Embryonic facial prominence (tissue), 1 donor: ENCODE measurements around the gene CALB2.
"Not testable (repeated sequence)": the region's sequence is repeated elsewhere in the genome, so short reads cannot be mapped to it uniquely, and the experiment has no call there.

Experiments used
- DNase-seq: peaks from one replicate; pipeline ENCODE4 v3.0.0-alpha.2; 2016; ENCODE audit errors: extremely low spot score

Gene CALB2

DNA sequence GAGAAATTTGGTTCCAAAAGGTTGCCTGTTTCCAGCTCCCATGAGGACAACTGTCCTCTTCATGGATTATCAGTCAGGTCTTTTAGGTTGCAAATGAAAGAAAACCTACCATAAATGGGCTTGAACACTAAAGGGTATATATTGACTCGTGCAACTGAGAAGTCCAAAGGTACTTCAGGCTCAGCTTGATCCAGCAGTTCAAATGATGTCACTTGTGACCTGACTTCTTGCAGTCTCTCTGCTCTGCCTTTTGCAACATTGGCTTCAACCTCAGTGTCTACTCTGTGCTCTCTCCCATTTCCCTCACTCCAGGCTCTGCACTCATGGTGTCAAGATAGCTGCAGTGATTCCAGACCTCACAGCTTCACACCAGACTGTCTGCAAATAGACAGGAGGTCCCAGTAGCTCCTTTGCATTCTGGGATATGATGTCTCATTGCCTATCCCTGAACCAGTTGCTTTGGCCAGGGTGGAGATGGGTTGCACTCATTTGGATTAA lies 5.5 kb upstream of the CALB2 start:
- no peak for DNase-seq

DNA sequence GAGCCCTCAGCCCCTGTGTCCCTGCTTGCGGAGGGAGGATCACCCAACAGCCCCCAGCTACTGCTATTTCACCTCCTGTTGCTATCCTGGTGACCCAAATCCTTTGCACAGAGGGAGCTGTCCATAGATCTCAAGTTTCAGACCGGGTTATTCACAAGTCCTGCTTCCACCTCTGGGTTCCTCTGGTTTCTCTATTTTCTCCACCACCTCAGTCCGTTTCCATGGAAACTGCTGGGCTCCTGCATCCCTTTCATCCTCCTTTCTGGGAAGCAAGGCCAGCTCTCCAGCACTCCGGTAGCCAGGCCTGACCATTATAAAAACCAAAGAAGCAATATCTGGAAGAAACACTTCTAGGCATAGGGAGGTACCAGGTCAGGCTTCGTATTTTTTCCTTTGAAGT lies 4.8 kb upstream of the CALB2 start:
- no peak for DNase-seq

DNA sequence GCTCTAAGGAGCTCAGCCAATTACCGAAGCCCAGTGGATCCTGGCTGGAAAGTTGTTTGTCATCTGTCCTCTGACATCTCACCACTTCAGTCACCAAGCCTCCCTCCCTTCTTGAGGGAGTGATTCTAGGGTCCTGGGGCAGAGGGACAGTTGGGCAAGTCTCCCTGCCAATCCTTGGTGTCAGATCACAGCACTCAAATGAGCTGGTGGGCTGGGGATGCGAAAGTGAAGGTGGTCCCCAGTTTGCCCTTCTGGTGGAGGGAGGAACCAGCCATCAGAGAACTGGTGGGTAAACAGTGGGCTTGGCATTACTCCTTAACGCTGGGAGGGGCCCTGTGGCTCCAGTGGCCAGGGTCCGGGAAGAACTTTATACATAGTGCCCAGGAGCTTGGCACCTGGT lies 4.4 kb upstream of the CALB2 start:
- DNase-seq, result no peak

DNA sequence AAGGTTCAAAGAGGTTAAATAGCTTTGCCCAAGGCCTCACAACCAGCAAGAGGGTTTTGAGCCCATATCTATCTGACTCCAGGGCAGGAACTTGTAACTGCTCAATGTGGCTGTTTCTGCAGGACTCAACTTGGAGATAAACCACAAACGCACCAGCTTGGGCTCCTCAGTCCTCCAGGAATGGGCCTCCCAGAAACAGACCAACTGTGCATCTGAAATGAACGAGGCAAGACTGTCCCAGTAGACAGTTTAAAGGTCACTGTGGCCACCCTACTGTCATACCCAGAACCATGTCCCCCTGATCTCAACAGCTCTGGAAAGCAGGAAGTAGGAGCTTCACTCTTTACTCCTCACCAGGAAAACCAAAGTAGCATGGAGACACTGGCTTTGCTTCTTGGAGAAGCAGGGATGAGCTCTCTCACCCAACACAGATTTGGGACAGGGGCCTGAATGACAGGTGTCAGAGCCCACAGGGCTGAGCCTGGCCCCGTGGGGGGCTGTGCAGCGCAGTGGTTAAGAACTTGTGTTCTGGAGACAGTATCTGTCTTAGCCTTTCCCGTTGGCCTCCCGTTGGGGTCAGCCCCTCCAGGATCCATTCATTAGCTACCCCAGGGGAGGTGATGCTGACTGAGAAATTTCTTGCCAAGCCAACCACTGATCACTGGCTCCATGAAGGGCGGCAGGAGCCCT lies 2.3 kb upstream of the CALB2 start:
- DNase-seq, result no peak

DNA sequence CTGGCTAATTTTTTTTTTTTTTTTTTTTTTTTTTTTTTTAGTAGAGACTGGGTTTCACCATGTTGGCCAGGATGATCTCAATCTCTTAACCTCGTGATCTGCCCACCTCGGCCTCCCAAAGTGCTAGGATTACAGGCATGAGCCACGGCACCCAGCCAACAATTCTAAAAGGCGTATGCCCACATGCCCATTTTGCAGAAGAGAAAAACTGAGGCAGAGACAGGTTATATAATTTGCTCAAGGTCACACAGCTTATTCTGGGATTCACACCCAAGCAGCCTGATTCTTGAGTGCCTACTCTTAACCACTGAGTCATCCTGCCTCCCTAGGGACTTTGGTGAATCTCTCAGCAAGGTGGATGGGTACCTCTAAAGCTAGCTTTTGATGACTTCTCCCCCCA lies 1.6 kb upstream of the CALB2 start:
- DNase-seq, result not testable (repeated sequence)

DNA sequence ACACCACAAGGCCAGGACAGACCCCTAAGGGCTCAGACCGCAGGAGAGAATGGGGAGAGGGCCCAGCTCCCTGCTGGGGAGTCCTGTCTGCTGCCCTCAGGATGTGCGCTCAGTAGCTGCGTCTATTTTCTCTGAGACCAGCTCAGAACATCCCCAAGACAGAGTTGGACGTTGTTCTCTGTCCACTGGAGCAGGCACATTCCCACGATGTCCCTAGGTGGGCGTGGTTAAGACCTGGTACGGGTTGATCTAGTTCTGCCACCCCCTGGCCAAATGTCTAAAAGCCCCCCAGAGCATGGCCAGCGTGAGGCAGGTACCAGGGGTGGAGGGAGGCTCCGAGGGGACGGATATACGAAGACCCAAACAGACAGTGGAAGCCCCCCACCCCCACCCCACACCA lies 842 bp upstream of the CALB2 start:
- no peak for DNase-seq

DNA sequence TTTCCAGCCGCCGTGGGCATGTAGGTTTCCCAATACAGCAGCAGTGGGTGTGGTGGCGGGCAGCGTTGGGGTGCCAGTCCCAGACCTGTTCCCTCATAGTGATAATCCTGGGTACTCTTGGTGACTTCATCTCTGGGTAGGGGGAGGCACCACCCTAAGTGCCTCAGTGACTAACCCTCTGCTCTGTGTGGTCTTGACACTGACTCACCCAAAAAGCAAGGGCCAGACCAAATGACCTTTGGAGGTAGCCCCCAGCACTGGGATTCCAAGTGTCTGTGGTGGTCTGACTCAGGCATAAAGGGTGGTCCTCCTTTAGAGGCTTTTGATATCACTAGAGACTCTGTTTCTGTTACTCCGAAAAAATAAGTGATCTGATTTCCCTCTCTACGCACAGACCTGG lies 908 bp downstream of the CALB2 start:
- DNase-seq, result no peak

DNA sequence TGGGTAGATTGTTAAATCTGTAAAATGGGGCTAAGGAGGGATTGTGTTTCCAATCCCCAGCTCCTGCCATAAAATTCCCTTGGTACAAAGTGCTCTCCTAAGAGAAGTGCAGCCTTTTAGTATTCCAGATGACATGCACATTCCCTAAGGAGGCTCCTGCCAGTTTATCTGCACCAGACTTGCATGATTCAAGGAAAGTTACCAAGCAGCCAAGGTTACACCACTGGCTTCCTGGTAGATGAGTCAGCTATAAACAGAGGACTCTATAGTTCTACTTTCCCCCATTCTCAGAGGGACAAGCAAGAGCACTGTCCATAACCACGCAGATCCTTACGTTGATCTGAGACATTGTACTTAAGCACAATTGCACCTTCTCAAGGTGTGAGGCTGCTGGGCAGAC lies 1.9 kb downstream of the CALB2 start:
- no peak for DNase-seq

DNA sequence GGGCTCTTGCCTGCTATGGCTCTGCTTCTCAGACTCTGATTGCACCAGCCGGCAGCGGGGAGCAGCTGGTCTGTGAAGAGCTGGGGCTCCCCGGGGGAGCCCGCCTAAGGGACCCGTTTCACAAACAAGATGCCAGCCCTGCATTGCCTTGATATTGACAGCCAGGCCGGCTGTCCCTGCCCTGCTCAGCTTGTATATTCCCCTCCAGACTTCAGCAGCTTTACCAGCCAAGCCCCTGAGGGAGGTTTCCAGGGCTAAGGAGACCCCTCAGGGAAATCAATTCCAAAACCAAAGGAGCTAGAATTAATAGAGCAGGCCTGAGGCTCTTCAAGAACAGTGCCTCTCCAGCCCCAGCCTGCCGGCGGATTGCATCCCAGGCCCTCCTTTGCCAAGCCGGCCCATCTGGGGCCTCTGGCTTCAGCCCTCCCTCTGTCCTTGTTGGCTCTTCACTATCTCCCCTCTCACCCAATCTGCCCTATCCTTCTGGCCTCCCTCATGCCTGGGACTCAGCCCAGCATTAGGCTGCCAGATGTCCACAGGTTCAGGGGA lies 5.7 kb downstream of the CALB2 start:
- DNase-seq, result no peak

DNA sequence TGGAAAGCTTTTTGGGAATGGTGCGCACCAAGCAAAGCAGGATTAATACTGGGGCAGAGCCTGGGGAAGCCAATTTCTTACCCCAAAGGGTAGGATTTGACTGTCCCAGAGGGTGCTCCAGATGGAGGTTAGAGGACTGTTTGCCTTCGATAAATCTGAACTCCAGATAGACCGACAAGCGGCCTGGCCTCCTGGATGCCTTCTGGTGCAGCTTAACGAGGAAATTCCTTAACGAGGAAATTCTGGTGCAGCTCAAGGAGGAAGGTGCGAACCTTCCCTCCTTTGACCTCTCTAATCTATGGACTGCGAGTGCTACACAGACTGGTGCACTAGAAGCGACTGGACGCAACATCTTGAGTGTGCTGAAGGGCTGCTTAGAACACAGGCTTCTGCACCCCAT lies 6.5 kb downstream of the CALB2 start:
- DNase-seq, result no peak

DNA sequence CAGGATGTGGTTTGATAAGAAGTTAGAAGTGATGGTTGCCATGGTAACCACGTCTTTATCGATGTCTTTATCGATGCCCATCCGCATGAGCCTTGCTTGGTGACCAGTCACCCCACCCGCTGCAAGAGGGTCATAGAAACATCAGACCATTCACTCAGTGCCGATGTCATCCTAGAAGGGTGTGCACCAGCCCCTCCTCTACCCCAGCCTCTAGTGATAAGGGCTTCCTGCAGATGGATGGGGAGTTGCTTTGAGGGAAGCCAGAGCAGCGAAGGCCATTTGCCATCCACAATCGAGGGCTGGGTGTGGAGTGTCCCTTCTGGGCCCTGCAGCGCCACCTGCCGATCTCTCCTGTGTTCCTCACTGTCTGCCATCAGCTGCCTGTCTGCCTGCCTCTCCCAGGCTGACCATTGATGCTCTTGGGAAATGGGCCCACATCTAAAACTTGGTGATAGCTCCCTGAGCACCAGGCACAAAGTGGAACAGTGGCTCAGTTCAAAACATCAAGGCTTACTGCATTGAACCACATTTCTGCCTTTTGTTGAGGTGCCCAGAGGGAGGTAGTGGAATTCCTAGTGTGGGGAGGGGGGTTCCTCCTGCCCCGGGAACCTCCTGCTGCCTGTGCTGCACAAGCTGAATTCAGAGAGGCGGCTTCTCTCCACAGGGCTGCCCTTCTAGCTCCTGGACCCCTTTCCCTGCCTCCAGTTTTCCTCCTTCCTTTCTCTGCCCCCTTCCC lies 8.9 kb downstream of the CALB2 start:
- no peak for DNase-seq

DNA sequence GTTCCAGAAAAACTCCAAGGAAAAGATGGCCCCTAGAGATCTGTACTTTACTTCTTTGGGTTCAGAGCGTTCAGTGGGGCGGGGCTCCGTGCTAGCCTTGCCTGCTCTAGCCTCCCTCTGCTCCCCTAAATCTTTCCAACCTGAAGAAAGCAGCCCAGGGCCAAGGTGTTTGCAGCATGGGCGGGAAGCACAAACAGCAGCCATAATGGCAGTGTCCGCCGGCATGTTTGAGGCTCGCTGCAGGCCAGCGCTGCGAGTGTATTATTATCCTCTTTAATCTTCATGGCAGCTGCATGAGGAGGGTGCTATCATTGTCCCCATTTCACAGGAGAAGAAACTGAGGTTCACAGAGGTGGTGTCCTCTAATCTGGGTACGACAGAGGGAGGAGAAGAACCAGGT lies 10.4 kb downstream of the CALB2 start:
- DNase-seq, result no peak

DNA sequence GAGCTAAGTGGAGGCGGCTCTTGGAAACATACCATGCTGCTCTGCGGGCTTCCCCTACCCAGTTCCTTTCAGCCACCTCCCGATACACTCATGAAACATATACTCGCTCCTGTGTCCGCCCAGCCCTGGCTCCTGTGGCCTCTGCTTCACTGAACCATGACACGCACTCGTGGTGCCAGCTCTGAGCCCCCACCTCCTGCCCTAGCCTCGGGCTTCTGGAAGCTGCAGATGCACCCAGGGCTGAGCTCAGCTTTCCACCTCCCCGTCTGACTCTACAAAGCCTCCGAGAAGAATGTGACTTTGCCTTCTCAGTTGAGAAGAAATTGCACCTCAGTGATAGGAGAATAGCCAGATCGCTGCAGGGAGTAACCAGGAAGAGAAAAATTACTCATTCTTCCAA lies 11.0 kb downstream of the CALB2 start:
- DNase-seq, result no peak

DNA sequence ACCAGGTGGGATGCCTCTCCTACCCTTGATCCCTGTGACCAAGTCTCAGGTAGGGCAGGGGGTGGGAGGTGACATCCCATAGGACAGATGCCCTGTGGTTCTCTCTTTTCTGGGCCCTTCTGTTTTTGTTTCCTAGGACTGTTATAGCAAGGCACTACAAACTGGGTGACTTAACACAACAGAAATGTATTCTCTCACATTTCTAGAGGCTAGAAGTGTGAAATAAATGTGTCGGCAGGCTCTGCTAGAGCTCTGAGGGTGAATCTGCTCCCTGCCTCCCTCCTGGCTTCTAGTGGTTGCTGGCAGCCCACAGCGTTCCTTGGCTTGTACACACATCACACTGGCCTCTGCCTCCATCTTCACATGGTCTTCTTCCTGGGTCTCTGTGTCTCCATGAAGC lies 12.7 kb downstream of the CALB2 start:
- no peak for DNase-seq

DNA sequence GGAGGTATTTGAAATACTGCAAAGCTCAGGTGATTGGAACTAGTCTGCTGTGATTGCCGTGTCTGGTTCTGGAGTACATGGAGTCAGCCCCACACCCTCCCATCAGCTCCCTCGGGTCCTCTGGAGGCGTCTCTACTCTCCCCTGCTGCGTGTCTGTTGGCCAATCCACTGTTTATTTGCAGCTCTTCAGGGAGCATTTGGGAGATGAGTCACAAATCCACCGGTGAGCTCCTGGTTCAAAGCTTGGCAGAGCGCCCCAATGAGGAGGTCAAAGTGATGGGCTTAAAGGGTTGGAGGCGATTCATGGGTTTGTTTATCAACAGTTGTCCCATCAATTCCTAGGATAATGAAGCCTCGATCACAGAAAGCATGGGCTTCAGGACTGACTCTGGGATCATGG lies 14.6 kb downstream of the CALB2 start:
- DNase-seq, result no peak

DNA sequence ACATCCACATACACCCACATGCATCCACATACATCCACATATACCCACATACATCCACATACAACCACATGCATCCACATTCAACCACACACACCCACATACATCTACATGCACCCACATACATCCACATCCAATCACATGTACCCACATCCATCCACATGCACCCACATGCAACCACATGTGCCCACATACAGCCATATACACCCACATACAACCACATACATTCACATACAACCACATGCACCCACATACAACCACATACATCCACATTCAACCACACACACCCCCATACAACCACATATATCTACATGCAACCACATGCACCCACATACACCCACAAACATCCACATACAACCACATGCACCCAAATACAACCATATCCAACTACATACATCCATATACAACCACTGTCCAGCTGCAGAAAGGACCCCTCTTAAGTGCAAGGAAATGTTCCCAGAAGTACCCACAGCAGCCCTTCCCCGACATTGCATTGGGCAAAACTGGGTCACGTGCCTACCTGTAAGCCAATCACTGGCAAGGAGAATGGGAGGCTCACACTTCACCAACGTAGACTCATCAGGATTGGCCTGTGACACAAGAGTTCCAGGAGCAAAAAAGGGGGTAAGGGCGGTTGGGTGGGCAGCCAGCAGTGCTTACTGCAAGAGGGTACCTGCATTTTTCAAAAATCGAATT lies 18.1 kb downstream of the CALB2 start:
- no peak for DNase-seq

DNA sequence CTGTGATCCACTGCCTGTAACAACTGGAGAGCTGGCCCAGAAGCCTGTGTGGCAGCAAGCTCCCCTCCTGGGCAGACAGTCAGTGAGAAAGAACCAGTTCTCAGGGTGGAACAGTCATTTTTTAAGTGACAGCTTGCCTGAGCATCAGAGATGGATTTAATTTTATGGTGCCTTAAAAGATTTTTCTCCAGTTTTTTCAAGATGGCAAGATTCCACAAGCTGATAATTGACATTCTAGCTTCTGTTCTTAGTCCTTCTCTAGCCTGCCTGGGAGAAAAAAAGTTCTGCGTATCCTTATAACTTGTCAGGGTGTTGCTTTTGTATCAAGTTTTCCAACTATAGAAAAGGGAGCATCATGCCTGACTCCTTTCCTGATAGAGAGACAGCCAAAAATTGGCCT lies 21.2 kb downstream of the CALB2 start:
- no peak for DNase-seq

DNA sequence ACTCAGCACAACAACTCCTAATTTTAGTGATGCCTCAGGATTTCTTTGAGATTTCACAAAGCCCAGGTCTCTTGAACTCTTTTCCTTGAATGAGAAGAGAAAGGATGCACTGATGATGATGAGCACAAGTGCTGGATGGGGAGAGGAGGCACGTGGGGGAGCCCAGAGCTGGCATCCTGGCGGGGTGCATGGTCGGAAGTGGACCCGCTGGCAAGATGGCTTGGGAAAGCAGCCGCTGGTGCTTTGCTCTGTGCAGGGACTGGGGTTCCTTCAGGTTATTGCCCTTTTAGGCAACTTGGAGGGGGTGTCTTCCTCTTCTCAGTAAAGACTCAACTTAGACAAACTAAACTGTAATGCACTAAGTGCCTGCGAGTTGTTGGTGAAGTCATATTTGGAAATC lies 22.3 kb downstream of the CALB2 start:
- no peak for DNase-seq

DNA sequence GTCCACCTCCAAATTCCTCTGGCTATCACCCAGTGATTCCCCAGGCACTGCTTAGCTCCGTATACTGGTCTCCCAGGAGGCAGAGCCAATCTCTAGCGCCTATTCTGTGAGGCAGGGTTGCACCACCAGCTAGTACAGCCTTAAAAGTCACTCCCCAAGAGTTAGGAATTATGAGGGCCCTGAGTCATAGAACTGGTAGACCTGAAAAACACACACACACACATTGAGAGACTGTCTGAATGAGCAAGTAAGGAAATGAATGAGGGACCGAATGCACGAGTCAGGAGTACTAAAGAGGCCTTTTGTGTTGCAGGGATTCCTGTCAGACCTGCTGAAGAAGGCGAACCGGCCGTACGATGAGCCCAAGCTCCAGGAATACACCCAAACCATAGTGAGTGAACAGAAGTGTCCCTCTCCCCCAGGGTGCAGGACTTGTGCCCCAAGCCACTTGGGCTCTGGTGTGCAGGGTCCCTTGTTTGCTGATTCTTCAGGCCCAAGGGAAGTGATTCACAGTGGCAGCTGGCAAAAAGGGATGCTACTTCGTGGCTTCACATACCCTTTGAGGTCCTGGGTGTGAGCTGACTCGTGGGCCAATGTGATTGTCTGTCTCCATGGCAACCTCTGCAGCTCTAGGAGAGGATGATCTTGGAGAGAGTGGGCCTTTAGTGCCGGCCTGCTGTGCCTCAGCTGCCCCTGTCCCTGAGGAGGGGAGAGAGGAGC lies 24.7 kb downstream of the CALB2 start:
- no peak for DNase-seq

DNA sequence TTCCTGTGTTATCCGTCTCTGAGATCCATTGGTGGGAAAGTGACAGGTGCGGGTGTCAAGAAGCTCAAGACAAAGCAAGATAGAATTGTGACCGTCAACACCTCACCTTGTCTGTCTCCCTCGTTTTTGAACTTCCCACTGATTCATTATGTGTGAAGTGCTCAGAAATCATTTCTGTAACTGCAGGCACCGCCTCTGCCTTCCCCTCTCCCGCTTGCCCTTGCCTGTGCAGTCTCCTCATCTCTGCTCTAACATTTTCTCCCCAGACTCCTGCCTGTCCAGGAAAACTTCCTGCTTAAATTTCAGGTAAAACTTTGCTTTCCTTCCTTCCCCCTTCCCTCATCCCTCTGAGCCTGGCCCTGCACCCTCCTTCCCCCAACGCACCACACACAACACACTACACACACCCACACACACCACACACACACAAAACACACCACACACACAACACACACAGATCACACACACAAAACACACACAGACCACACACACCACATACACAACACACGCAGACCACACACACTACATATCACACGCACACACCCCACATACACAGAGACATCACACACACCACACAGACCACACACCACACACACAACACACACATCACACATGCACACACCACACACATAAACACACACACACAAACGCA lies 25.7 kb downstream of the CALB2 start:
- no peak for DNase-seq

DNA sequence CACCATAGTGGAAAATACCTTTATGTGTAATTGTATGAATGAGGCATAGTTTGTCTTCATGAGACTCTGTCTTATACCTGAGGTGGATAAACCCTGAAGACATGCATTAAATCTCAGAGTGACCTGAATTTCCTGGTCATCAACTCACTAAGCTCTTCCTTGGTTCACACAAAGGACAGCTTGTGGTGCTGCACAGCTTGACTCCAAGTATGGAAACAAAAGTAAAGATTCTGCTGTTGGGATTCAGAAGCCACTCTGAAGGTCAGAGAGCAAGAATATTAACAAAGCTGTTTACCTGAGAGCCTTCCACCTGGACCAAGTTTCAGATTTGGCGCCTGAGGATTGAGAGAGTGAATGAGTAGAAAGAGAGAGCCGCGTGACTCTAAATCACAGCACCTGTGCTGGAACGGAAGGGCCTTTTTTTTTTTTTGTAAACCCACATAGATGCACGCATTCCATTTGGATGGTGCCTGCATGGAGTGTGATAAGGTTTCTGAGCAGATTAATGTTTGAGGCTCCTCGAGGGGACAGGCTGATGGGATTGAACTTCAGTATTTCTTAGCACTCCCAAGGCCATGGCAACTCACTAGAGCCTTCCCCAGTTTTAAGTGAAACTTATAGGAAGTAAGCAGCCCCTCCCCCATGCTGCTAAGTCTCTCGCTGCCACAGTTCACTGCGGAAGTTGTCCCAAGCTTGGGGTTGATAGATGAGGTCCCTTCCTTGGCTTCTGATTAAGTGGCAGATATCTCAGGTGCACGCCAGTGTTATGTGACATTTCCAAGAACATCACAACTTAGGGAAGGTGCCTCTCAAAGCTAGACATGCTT lies 28.7 kb downstream of the CALB2 start:
- no peak for DNase-seq
